ENCODE measurements around the gene CNTNAP4.

- TF ChIP-seq ARNT (IDR thresholded peaks at IDR 0.05), result no peak
- TF ChIP-seq, protein P1, sequence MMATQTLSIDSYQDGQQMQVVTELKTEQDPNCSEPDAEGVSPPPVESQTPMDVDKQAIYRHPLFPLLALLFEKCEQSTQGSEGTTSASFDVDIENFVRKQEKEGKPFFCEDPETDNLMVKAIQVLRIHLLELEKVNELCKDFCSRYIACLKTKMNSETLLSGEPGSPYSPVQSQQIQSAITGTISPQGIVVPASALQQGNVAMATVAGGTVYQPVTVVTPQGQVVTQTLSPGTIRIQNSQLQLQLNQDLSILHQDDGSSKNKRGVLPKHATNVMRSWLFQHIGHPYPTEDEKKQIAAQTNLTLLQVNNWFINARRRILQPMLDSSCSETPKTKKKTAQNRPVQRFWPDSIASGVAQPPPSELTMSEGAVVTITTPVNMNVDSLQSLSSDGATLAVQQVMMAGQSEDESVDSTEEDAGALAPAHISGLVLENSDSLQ (IDR thresholded peaks at IDR 0.05), result no peak
- no peak for TF ChIP-seq SUZ12 (IDR thresholded peaks at IDR 0.05)
- no peak for TF ChIP-seq CTBP1 (IDR thresholded peaks at IDR 0.05; ENCODE audit: borderline replicate concordance)
- TF ChIP-seq SP1 (IDR thresholded peaks at IDR 0.05), result no peak
- TF ChIP-seq FOXK2 (IDR thresholded peaks at IDR 0.05), result no peak
- TF ChIP-seq BHLHE40 (IDR thresholded peaks at IDR 0.05; ENCODE audit: borderline replicate concordance), result no peak
- TF ChIP-seq HDGF (IDR thresholded peaks at IDR 0.05; ENCODE audit: borderline replicate concordance), result no peak
- TF ChIP-seq ZNF384 (IDR thresholded peaks at IDR 0.05), result no peak
- no peak for TF ChIP-seq LEF1 (IDR thresholded peaks at IDR 0.05; ENCODE audit: borderline replicate concordance)
- no peak for TF ChIP-seq ELF4 (IDR thresholded peaks at IDR 0.05)
Observed at GRCh38 chr16:76294396-76295214, 17.4 kb downstream of the CNTNAP4 start.
